OCI-LY3 (cell line): ENCODE results near the gene CDKN2D.

ENCODE experiments used
- H2AFZ ChIP-seq: fragments of 200-600, 300-600 bp; shearing (Covaris generic); 2 replicates; pipeline ENCODE4 v1.6.0; 2014; ENCODE audit warnings: antibody characterized with exemption, low read depth, low read length
- H3K27ac ChIP-seq: fragments of 200-600, 300-600 bp; sonication (generic); 2 replicates; pipeline ENCODE4 v1.5.1; 2014; ENCODE audit warnings: mild to moderate bottlenecking, low read length, moderate library complexity, mixed read lengths
- H3K27me3 ChIP-seq: fragments of 200-600, 300-600 bp; sonication (generic); 2 replicates; pipeline ENCODE4 v1.6.1; 2014; ENCODE audit warnings: low read depth, low read length, mixed read lengths
- H3K36me3 ChIP-seq: fragments of 200-600, 300-600 bp; sonication (generic); replicated peaks from 2 replicates; pipeline ENCODE3; 2014; ENCODE audit warnings: low read depth, low read length, mixed read lengths
- H3K4me1 ChIP-seq: fragments of 300-600, 200-600 bp; sonication (generic); 2 replicates; pipeline ENCODE4 v1.6.1; 2014; ENCODE audit warnings: low read length, mixed read lengths
- H3K4me2 ChIP-seq: fragments of 200-600, 300-600 bp; sonication (generic); 2 replicates; pipeline ENCODE4 v1.6.1; 2014; ENCODE audit warnings: low read length, mixed read lengths
- H3K4me3 ChIP-seq: fragments of 300-600, 200-600 bp; sonication (generic); 2 replicates; pipeline ENCODE4 v1.5.1; 2014; ENCODE audit warnings: antibody characterized with exemption, mild to moderate bottlenecking, low read length, moderate library complexity
- H3K79me2 ChIP-seq: fragments of 300-600, 200-600 bp; shearing (Covaris generic); 2 replicates; pipeline ENCODE4 v1.6.1; 2014; ENCODE audit warnings: mild to moderate bottlenecking, low read length, mixed read lengths
- H3K9ac ChIP-seq: fragments of 300-600, 200-600 bp; shearing (Covaris generic); 2 replicates; pipeline ENCODE4 v1.6.0; 2014; ENCODE audit warnings: mild to moderate bottlenecking, low read length, moderate library complexity
- H3K9me3 ChIP-seq: fragments of 200-600, 300-600 bp; shearing (Covaris generic); 2 replicates; pipeline ENCODE4 v1.6.1; 2014; ENCODE audit warnings: low read length, mixed read lengths; ENCODE audit not compliant: insufficient read depth
- H4K20me1 ChIP-seq: fragments of 200-600, 300-600 bp; sonication (generic); 2 replicates; pipeline ENCODE4 v1.6.1; 2016; ENCODE audit warnings: low read length, mixed read lengths; ENCODE audit not compliant: insufficient read depth
- CTCF ChIP-seq: fragments of 200-600, 300-600 bp; sonication (generic); IDR thresholded peaks from 2 replicates; pipeline ENCODE4 v1.5.1; 2014; ENCODE audit warnings: antibody characterized with exemption, low read length, low read depth
- EZH2phosphoT487 ChIP-seq: fragments of 200-600 bp; shearing (Covaris generic); IDR thresholded peaks from 2 replicates; pipeline ENCODE4 v1.6.1; 2018; ENCODE audit warnings: antibody characterized with exemption, mixed run types, low read depth

The CDKN2D gene

GRCh38 chr19:10568062-10568825, 535 bp downstream of the CDKN2D start:
- Histone ChIP-seq H2AFZ (peak overlapping the region; percentile 7; the same call in 1 of the 2 replicates), H3K36me3 (peaks cover 4% of the 10 kb centered on the region), H3K4me3 (peak overlapping the region; percentile 79), H3K4me2 (peak overlapping the region; percentile 91), H4K20me1 (no peaks in the 10 kb centered on the region; the same call in none of the 2 replicates), H3K9me3 (no peaks in the 10 kb centered on the region), H3K79me2 (peaks cover 22% of the 10 kb centered on the region), H3K27me3 (peaks cover 10% of the 10 kb centered on the region; the same call in 1 of the 2 replicates), H3K9ac (peak overlapping the region; percentile 55), H3K4me1 (peaks cover 31% of the 10 kb centered on the region), H3K27ac (no peak overlapping the region)
- TF ChIP-seq CTCF (no peak; the same call in 1 of the 2 replicates), EZH2phosphoT487 (no peak)

- H3K9me3 ChIP-seq, result no peaks in the 10 kb centered on the region
- H3K4me2 ChIP-seq, result peak overlapping the region; percentile 91
- H3K4me1 ChIP-seq, result peaks cover 31% of the 10 kb centered on the region
- no peak overlapping the region for H2AFZ ChIP-seq
- peak overlapping the region; percentile 55 for H3K9ac ChIP-seq
- H3K27ac ChIP-seq, result no peak overlapping the region
- peaks cover 6% of the 10 kb centered on the region for H3K36me3 ChIP-seq
- peak overlapping the region; percentile 79 for H3K4me3 ChIP-seq
- peaks cover 10% of the 10 kb centered on the region; the same call in 1 of the 2 replicates for H3K27me3 ChIP-seq
- H4K20me1 ChIP-seq, result no peaks in the 10 kb centered on the region; the same call in none of the 2 replicates
- peaks cover 23% of the 10 kb centered on the region for H3K79me2 ChIP-seq
- TF ChIP-seq EZH2phosphoT487 (no peak), CTCF (no peak)
These were observed 1.1 kb downstream of the CDKN2D start for GRCh38 chr19:10567656-10568055.

- Histone ChIP-seq H3K9me3 (no peaks in the 10 kb centered on the region), H3K36me3 (peaks cover 10% of the 10 kb centered on the region), H3K4me2 (peak overlapping the region; percentile 91), H3K9ac (peak overlapping the region; percentile 55), H2AFZ (no peak overlapping the region), H3K4me3 (peak overlapping the region; percentile 79), H3K79me2 (peaks cover 26% of the 10 kb centered on the region), H4K20me1 (no peaks in the 10 kb centered on the region; the same call in none of the 2 replicates), H3K27ac (peak overlapping the region; percentile 55), H3K4me1 (peaks cover 31% of the 10 kb centered on the region), H3K27me3 (peaks cover 10% of the 10 kb centered on the region; the same call in 1 of the 2 replicates)
- TF ChIP-seq CTCF (no peak), EZH2phosphoT487 (no peak)
These were observed 1.9 kb downstream of the CDKN2D start for GRCh38 chr19:10566658-10567410.

GRCh38 chr19:10566408-10566657, 2.4 kb downstream of the CDKN2D start:
- Histone ChIP-seq H3K4me2 (peak overlapping the region; percentile 91), H2AFZ (no peak overlapping the region), H3K79me2 (peaks cover 26% of the 10 kb centered on the region), H3K9me3 (no peaks in the 10 kb centered on the region), H3K9ac (peak overlapping the region; percentile 55), H3K4me3 (peak overlapping the region; percentile 79), H3K27ac (peak overlapping the region; percentile 55), H3K27me3 (peaks cover 10% of the 10 kb centered on the region; the same call in 1 of the 2 replicates), H3K4me1 (peaks cover 31% of the 10 kb centered on the region), H4K20me1 (no peaks in the 10 kb centered on the region; the same call in none of the 2 replicates), H3K36me3 (peaks cover 15% of the 10 kb centered on the region)
- no peak for TF ChIP-seq CTCF
